Measurements from ENCODE around the gene CABLES2. TPM values are rescaled to one million over a fixed set of nuclear protein-coding genes. Genes with fewer than 3 reads are reported as not detected.
A peak's percentile ranks its signal among the peaks of the same experiment; 100 is the strongest.

The CABLES2 gene
- polyA plus RNA-seq, 2 of the 4 experiments (the other 2 are of a cell fraction), result 3.9 to 7.7 TPM

- TF ChIP-seq CTCF (IDR thresholded peaks at IDR 0.05) (no peak), NR3C1 (IDR thresholded peaks at IDR 0.05) (no peak), HES2 (IDR thresholded peaks at IDR 0.05) (no peak), SMC3 (IDR thresholded peaks at IDR 0.05) (no peak), ZNF302 (CRISPR knock-in tag; IDR thresholded peaks at IDR 0.05) (no peak), FOSL2 (IDR thresholded peaks at IDR 0.05) (no peak; the same call in 1 of the 2 replicates), FOSL2 (CRISPR knock-in tag; IDR thresholded peaks at IDR 0.05) (0 out of 2 replicates have a peak, but pooled peaks have one; percentile 25)
- TF ChIP-seq, protein P1, sequence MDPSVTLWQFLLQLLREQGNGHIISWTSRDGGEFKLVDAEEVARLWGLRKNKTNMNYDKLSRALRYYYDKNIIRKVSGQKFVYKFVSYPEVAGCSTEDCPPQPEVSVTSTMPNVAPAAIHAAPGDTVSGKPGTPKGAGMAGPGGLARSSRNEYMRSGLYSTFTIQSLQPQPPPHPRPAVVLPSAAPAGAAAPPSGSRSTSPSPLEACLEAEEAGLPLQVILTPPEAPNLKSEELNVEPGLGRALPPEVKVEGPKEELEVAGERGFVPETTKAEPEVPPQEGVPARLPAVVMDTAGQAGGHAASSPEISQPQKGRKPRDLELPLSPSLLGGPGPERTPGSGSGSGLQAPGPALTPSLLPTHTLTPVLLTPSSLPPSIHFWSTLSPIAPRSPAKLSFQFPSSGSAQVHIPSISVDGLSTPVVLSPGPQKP (IDR thresholded peaks at IDR 0.05; ENCODE audit: low read depth, low read length), result no peak
- TF ChIP-seq, protein P2, sequence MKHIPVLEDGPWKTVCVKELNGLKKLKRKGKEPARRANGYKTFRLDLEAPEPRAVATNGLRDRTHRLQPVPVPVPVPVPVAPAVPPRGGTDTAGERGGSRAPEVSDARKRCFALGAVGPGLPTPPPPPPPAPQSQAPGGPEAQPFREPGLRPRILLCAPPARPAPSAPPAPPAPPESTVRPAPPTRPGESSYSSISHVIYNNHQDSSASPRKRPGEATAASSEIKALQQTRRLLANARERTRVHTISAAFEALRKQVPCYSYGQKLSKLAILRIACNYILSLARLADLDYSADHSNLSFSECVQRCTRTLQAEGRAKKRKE (CRISPR knock-in tag; IDR thresholded peaks at IDR 0.05; ENCODE audit: low read depth), result no peak
Measured at GRCh38 chr20:62361799-62362589, 45.1 kb downstream of the CABLES2 start (continued).

DNA sequence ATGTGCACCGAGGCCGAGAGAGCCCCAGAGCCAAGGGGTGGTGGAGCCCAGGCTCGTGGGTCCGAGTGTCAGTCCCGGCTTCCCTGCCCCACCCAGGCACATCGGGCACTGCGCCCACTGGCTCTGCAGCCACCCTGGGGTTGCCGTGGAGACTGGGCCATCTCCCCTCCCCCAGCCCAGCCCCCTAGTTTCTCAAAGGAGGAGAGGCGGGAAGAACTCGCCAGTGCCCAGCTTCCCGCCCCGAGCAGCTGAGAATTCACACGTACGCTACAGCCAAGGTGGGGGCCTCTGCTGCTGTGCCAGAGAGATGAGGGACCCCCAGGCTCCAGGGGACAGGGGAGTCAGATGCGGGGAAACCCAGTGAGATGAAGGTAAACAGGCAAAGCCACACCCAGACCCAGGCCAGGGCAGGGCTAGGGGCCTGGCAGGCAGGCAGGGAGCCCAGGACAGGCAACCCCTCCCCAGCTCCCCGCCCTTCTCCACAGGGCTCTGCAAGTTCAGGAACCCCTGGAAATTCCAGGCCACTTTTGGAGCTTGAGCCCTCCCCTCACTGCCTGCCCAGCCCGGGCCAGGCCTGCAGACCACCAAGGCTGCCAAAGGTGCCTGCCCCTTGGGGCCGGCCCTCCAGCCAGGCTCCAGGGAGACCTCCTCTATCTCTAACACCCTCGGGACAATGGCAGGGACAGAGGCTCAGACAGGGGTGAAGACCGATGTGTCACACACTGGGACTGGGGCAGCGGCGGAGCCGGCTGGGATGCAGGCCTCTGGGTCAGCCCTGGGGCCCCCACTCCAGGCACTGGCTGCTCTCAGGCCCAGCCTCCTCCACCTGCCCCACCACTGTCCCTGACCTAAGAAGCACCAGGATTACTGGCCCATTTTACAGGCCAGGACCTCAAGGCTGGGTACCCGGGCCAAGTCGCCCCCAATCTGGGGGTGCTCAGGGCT lies 46.0 kb downstream of the CABLES2 start:
- 3% methylated on average over 14 of the region's 25 CpGs for WGBS (ENCODE audit: missing lambda C conversion rate)
- ChIA-PET POLR2A (interaction anchor here (1.0 to 1.4 kb wide), 2 partner anchors 11 to 26 kb away, joined by 3 to 4 read pairs; partner anchors contain the start of gene RPS21), CTCF (interaction anchor here (0.6 to 12.6 kb wide), 6 partner anchors 8 to 59 kb away, joined by 3 to 290 read pairs (median 22); partner anchors contain the start of gene ADRM1)
- Histone ChIP-seq H3K9me3 (no peaks in the 10 kb centered on the region), H3K27ac (peak overlapping the region; percentile 97 to 99), H3K4me3 (peak overlapping the region; percentile 100), H3K4me2 (peak overlapping the region; percentile 91), H3K4me1 (peaks cover 80% of the 10 kb centered on the region)
- ATAC-seq (peak; percentile 6 to 39; a peak in 5 of 6 replicates), FAIRE-seq (no peak), DNase-seq (ENCODE audit: low read depth in 1 of 2, low spot score in 1 of 2) (peak in 1 of 2 experiments; percentile 90)
- TF ChIP-seq EP300 (IDR thresholded peaks at IDR 0.05) (peak in 1 of 2 experiments; percentile 63; a peak in 1 of 5 replicates), HOXA7 (CRISPR knock-in tag; IDR thresholded peaks at IDR 0.05) (peak; percentile 6; the same call in 1 of the 2 replicates), RARB (CRISPR knock-in tag; IDR thresholded peaks at IDR 0.05) (no peak), GATA3 (IDR thresholded peaks at IDR 0.05; ENCODE audit: borderline replicate concordance) (peak; percentile 62; the same call in 1 of the 2 replicates), POLR2A (IDR thresholded peaks at IDR 0.05; ENCODE audit: low read length) (0 out of 2 replicates have a peak, but pooled peaks have one; percentile 20), KDM1A (IDR thresholded peaks at IDR 0.05; ENCODE audit: low read depth) (0 out of 2 replicates have a peak, but pooled peaks have one; percentile 80), MYC (IDR thresholded peaks at IDR 0.05; ENCODE audit: borderline replicate concordance, low read length) (no peak), HOXB5 (CRISPR knock-in tag; IDR thresholded peaks at IDR 0.05) (peak; percentile 32; the same call in 1 of the 2 replicates), HOXB13 (CRISPR knock-in tag; IDR thresholded peaks at IDR 0.05; ENCODE audit: low read depth) (peak; percentile 42), ZC3H11A (IDR thresholded peaks at IDR 0.05) (no peak), JUN (IDR thresholded peaks at IDR 0.05) (peak in 1 of 2 experiments; percentile 30; a peak in 3 of 5 replicates), NR3C1 (IDR thresholded peaks at IDR 0.05) (no peak), SMC3 (IDR thresholded peaks at IDR 0.05) (no peak)
- TF ChIP-seq, protein P3, sequence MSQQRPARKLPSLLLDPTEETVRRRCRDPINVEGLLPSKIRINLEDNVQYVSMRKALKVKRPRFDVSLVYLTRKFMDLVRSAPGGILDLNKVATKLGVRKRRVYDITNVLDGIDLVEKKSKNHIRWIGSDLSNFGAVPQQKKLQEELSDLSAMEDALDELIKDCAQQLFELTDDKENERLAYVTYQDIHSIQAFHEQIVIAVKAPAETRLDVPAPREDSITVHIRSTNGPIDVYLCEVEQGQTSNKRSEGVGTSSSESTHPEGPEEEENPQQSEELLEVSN (IDR thresholded peaks at IDR 0.05; ENCODE audit: borderline replicate concordance, low read depth), result peak; percentile 80
- TF ChIP-seq, protein P4, sequence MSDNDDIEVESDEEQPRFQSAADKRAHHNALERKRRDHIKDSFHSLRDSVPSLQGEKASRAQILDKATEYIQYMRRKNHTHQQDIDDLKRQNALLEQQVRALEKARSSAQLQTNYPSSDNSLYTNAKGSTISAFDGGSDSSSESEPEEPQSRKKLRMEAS (IDR thresholded peaks at IDR 0.05), result peak; percentile 77; the same call in 1 of the 2 replicates
- TF ChIP-seq, protein P5, sequence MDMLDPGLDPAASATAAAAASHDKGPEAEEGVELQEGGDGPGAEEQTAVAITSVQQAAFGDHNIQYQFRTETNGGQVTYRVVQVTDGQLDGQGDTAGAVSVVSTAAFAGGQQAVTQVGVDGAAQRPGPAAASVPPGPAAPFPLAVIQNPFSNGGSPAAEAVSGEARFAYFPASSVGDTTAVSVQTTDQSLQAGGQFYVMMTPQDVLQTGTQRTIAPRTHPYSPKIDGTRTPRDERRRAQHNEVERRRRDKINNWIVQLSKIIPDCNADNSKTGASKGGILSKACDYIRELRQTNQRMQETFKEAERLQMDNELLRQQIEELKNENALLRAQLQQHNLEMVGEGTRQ (IDR thresholded peaks at IDR 0.05), result no peak
